GM12873 (cell line): ENCODE results near the gene DYNC1LI1.

ENCODE experiments used
- CTCF ChIP-seq: IDR thresholded peaks from 2 replicates; pipeline ENCODE4 v1.5.1; 2012; ENCODE audit warnings: low read depth, mild to moderate bottlenecking, moderate library complexity, low read length, control low read depth; ENCODE audit not compliant: insufficient read depth; ENCODE audit errors: missing control alignments

The DYNC1LI1 gene

GRCh38 chr3:32583708-32584107 lies 13.1 kb upstream of the DYNC1LI1 start:
- no peak for TF ChIP-seq CTCF

- no peak for TF ChIP-seq CTCF
Measured at GRCh38 chr3:32577581-32578556, 7.2 kb upstream of the DYNC1LI1 start.

- TF ChIP-seq CTCF, result no peak
Measured at GRCh38 chr3:32577174-32577573, 6.5 kb upstream of the DYNC1LI1 start.

- no peak for TF ChIP-seq CTCF
Measured at GRCh38 chr3:32575451-32576113, 4.9 kb upstream of the DYNC1LI1 start.

GRCh38 chr3:32571192-32571485 lies 481 bp upstream of the DYNC1LI1 start:
- no peak for TF ChIP-seq CTCF

GRCh38 chr3:32569540-32570420 lies 878 bp downstream of the DYNC1LI1 start:
- TF ChIP-seq CTCF, result no peak

- no peak for TF ChIP-seq CTCF
Measured at GRCh38 chr3:32568953-32569352, 1.7 kb downstream of the DYNC1LI1 start.
